GM10248 (cell line): Measurements from ENCODE around the gene NTN3.

Source experiments
- CTCF ChIA-PET: fragments of 300-600 bp; sonication (Branson Sonifier 250); formaldehyde crosslinking; extraction: SDS; loops from one replicate; lab custom pipeline; 2021; ENCODE audit warnings: antibody characterized with exemption; lab: Yijun Ruan, JAX
- POLR2A ChIA-PET: fragments of 350-650 bp; sonication (Branson Sonifier 250); formaldehyde crosslinking; extraction: SDS; loops from one replicate; lab custom pipeline; 2020; ENCODE audit warnings: antibody characterized with exemption; lab: Yijun Ruan, JAX
- DNase-seq: peaks from one replicate; pipeline ENCODE4 v3.0.0; 2012; ENCODE audit errors: extremely low spot score
- CTCF ChIP-seq: IDR thresholded peaks from 2 replicates; pipeline ENCODE4 v1.5.1; 2012; ENCODE audit warnings: mild to moderate bottlenecking, low read depth; ENCODE audit errors: extremely low read depth, missing control alignments, control extremely low read depth

NTN3 gene

GRCh38 chr16:2450975-2451381 is 20.1 kb upstream of the NTN3 start:
- DNase-seq = no peak
- no peak for TF ChIP-seq CTCF
- POLR2A ChIA-PET = no interaction called here
- CTCF ChIA-PET = interaction anchor here (1.0 kb wide), 1 partner anchor 8 kb away, joined by 4 read pairs; the partner anchor contains the start of gene TEDC2

GRCh38 chr16:2451851-2452320 is 19.2 kb upstream of the NTN3 start:
- DNase-seq = no peak
- ChIA-PET POLR2A (no interaction called here), CTCF (interaction anchor here (1.0 kb wide), 1 partner anchor 23 kb away, joined by 3 read pairs; the partner anchor contains the start of gene TBC1D24)
- no peak for TF ChIP-seq CTCF

GRCh38 chr16:2452650-2453049 is 18.4 kb upstream of the NTN3 start:
- no peak for TF ChIP-seq CTCF
- ChIA-PET POLR2A (no interaction called here), CTCF (no interaction called here)
- no peak for DNase-seq

- ChIA-PET CTCF (interaction anchor here (1.2 to 3.1 kb wide), 3 partner anchors 9 to 26 kb away, joined by 3 to 11 read pairs (median 4); partner anchors contain the start of gene CCNF), POLR2A (no interaction called here)
- TF ChIP-seq CTCF = no peak
- DNase-seq = no peak
Observed at GRCh38 chr16:2455081-2455845, 15.8 kb upstream of the NTN3 start.

- ChIA-PET POLR2A (no interaction called here), CTCF (interaction anchor here (1.3 to 3.1 kb wide), 2 partner anchors 12 to 27 kb away, joined by 3 to 11 read pairs; partner anchors contain the start of gene CCNF)
- TF ChIP-seq CTCF = no peak
- DNase-seq = no peak
Observed at GRCh38 chr16:2456551-2457153, 14.4 kb upstream of the NTN3 start.

GRCh38 chr16:2457267-2457666 is 13.8 kb upstream of the NTN3 start:
- no peak for DNase-seq
- no peak for TF ChIP-seq CTCF
- POLR2A ChIA-PET = no interaction called here
- CTCF ChIA-PET = interaction anchor here (1.3 to 3.2 kb wide), 3 partner anchors 11 to 28 kb away, joined by 3 to 11 read pairs (median 11); partner anchors contain the start of genes CCNF and NTN3
